GM23248 (cell line): Measurements from ENCODE around the gene NCK2.

Source experiments
- EZH2 ChIP-seq: fragments of 200-600 bp; sonication (generic); IDR thresholded peaks from 2 replicates; pipeline ENCODE4 v1.6.1; 2018; ENCODE audit warnings: antibody characterized with exemption, mild to moderate bottlenecking; ENCODE audit not compliant: insufficient read depth, poor library complexity, severe bottlenecking
- EZH2phosphoT487 ChIP-seq: fragments of 200-600 bp; sonication (generic); IDR thresholded peaks from 2 replicates; pipeline ENCODE4 v1.6.1; 2018; ENCODE audit warnings: antibody characterized with exemption, moderate library complexity, mild to moderate bottlenecking, low read depth; ENCODE audit not compliant: insufficient read depth

DNA sequence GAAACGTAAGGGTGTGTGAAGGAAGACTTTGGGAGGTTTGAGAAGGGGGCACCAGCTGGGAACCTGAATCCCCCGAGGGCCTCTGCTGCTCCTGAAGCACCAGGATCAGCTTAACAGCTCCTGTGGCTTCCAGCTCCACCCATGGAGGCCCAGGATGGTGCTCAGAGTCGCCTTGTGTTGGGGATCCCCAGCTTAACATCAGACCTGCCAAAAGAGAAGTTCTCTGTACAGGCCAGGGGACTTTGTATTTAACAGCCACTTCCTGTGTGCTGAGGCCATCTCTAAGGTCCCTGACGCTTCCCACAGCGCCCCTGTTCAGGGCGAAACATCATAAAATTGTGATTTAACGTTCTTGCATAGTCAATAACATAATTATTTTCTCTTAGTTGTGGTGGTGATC, 77.5 kb downstream of the NCK2 start:
- TF ChIP-seq EZH2 (no peak), EZH2phosphoT487 (no peak)
